ENCODE results near the gene BCAS4.
"Not testable (repeated sequence)": the region's sequence is repeated elsewhere in the genome, so short reads cannot be mapped to it uniquely, and the experiment has no call there.

BCAS4 gene

GRCh38 chr20:50788045-50788991 is 6.5 kb upstream of the BCAS4 start:
- WGBS, 2 experiments (ENCODE audit: insufficient coverage in 2 of 2) = 81 to 87% methylated on average over 11 to 15 of the region's 18 CpGs
- no peaks in the 10 kb centered on the region for H3K36me3 ChIP-seq (ENCODE audit: control insufficient read depth, insufficient read depth, low read length)
- no peak overlapping the region for H3K4me3 ChIP-seq (ENCODE audit: extremely low read depth, insufficient read depth, low read length, poor library complexity, severe bottlenecking)
- peaks cover 13% of the 10 kb centered on the region for H3K4me1 ChIP-seq (ENCODE audit: control insufficient read depth, insufficient read depth, low read length, poor library complexity, severe bottlenecking)
- no peaks in the 10 kb centered on the region for H3K9me3 ChIP-seq (ENCODE audit: control insufficient read depth, low read length)
- no peak overlapping the region for H3K27ac ChIP-seq (ENCODE audit: low read depth, low read length, severe bottlenecking)

GRCh38 chr20:50789968-50790650 is 4.8 kb upstream of the BCAS4 start:
- Histone ChIP-seq H3K4me1 (ENCODE audit: control insufficient read depth, insufficient read depth, low read length, poor library complexity, severe bottlenecking) (peaks cover 22% of the 10 kb centered on the region), H3K9me3 (ENCODE audit: control insufficient read depth, low read length) (no peaks in the 10 kb centered on the region), H3K36me3 (ENCODE audit: control insufficient read depth, insufficient read depth, low read length) (no peaks in the 10 kb centered on the region), H3K4me3 (ENCODE audit: extremely low read depth, insufficient read depth, low read length, poor library complexity, severe bottlenecking) (no peak overlapping the region), H3K27ac (ENCODE audit: low read depth, low read length, severe bottlenecking) (peak overlapping the region; percentile 83)
- 81 to 84% methylated on average over 8 to 11 of the region's 11 CpGs for WGBS, 2 experiments (ENCODE audit: insufficient coverage in 2 of 2)

DNA sequence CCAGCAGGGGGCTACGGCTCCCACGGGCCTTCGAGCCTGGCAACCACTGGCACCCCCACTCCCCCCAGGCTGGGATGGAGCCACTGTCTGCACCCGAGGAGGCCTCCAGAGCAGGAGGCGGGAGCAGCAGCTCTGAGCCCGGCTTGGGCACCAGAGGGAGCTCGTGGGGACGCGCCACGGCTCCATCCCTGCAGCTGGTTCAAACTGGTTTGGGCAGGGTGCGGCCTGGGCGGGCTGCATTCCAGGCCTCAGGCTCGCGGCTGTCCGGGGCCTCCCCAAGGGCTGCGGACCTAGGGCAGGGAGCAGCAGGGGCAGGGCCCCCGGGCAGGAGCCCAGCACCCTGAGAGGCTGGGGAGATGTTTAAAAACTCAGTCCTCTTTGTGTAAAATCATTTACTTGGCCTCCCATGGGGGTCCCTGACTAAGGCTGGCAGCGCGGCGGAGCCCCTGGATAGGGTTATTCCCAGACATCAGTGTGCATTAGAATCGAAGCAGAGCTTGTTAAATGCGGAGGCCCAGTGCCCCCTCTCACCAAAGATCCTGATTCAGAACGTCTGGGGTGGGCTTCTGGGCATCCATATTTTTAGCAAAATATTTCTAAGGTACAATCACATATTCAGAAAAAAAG is 4.1 kb upstream of the BCAS4 start:
- H3K36me3 ChIP-seq (ENCODE audit: control insufficient read depth, insufficient read depth, low read length) = no peaks in the 10 kb centered on the region
- H3K4me3 ChIP-seq (ENCODE audit: extremely low read depth, insufficient read depth, low read length, poor library complexity, severe bottlenecking) = no peak overlapping the region
- no peaks in the 10 kb centered on the region for H3K9me3 ChIP-seq (ENCODE audit: control insufficient read depth, low read length)
- peak overlapping the region; percentile 83 for H3K27ac ChIP-seq (ENCODE audit: low read depth, low read length, severe bottlenecking)
- H3K4me1 ChIP-seq (ENCODE audit: control insufficient read depth, insufficient read depth, low read length, poor library complexity, severe bottlenecking) = peaks cover 22% of the 10 kb centered on the region
- WGBS, 2 experiments (ENCODE audit: insufficient coverage in 2 of 2) = 16 to 24% methylated on average over 13 to 20 of the region's 23 CpGs

DNA sequence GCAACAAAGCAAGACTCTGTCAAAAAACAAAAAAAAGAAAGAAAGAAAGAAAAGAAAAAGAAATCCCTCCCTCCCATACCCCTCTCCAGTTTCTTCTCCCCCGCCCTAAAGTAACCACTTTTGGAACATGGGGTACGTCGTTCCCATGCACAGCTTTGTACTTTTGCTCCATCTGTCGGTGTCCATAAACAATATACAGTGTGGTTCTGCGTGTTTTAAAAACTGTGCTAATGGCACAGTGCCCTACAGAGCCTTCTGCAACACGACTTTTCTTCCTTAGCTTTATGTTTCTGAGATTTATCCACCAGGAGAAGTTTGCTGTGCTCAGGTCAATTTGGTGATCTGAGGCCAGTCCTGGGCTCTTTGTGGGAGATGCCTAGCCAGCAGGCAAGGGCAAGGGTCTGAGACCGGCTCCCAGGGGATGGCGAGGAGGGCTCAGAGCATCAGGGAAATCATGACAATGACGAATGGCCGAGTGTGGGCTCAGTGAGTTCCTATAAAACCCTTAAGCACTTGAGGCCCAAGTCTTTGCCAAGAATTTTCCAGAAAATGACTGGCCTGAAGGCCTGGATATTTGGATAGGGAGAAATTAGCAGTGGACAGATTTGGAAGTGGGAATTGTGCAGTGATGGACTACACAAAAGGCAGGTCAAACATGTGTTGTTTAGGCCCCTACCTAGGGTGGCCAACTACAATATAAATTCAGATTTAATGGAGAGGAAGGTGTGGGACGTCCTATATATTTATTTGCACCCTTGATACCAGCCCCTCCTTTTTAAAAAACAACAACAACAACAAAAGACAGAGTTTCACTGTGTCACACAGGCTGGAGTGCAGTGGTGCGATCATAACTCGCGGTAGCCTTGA is 1.9 kb upstream of the BCAS4 start:
- H3K36me3 ChIP-seq (ENCODE audit: control insufficient read depth, insufficient read depth, low read length) = peaks cover 2% of the 10 kb centered on the region
- peaks cover 21% of the 10 kb centered on the region for H3K4me1 ChIP-seq (ENCODE audit: control insufficient read depth, insufficient read depth, low read length, poor library complexity, severe bottlenecking)
- no peak overlapping the region for H3K4me3 ChIP-seq (ENCODE audit: extremely low read depth, insufficient read depth, low read length, poor library complexity, severe bottlenecking)
- 89% methylated on average over 11 to 12 of the region's 14 CpGs for WGBS, 2 experiments (ENCODE audit: insufficient coverage in 2 of 2)
- H3K27ac ChIP-seq (ENCODE audit: low read depth, low read length, severe bottlenecking) = no peak overlapping the region
- H3K9me3 ChIP-seq (ENCODE audit: control insufficient read depth, low read length) = no peaks in the 10 kb centered on the region

DNA sequence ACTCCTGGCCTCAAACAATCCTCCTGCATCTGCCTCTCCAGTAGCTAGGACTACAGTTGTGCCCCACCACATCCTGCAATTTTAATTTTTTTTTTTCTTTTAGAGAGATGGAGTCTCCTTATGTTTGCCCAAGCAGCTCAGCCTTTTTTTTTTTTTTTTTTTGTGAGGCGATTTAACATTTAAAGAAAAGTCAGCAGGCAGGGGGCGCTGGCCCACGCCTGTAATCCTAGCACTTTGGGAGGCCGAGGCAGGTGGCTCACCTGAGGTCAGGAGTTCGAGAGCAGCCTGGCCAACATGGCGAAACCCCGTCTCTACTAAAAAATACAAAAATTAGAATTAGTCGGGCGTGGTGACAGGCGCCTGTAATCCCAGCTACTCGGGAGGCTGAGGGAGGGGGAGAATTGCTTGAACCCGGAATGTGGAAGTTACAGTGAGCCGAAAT is 1.3 kb upstream of the BCAS4 start:
- not testable (repeated sequence) for H3K36me3 ChIP-seq (ENCODE audit: control insufficient read depth, insufficient read depth, low read length); H3K4me3 ChIP-seq (ENCODE audit: extremely low read depth, insufficient read depth, low read length, poor library complexity, severe bottlenecking); H3K27ac ChIP-seq (ENCODE audit: low read depth, low read length, severe bottlenecking); H3K9me3 ChIP-seq (ENCODE audit: control insufficient read depth, low read length)
- H3K4me1 ChIP-seq (ENCODE audit: control insufficient read depth, insufficient read depth, low read length, poor library complexity, severe bottlenecking) = peaks cover 15% of the 10 kb centered on the region
- WGBS, 2 experiments (ENCODE audit: insufficient coverage in 2 of 2) = 54 to 93% methylated on average over 4 to 5 of the region's 13 CpGs

DNA sequence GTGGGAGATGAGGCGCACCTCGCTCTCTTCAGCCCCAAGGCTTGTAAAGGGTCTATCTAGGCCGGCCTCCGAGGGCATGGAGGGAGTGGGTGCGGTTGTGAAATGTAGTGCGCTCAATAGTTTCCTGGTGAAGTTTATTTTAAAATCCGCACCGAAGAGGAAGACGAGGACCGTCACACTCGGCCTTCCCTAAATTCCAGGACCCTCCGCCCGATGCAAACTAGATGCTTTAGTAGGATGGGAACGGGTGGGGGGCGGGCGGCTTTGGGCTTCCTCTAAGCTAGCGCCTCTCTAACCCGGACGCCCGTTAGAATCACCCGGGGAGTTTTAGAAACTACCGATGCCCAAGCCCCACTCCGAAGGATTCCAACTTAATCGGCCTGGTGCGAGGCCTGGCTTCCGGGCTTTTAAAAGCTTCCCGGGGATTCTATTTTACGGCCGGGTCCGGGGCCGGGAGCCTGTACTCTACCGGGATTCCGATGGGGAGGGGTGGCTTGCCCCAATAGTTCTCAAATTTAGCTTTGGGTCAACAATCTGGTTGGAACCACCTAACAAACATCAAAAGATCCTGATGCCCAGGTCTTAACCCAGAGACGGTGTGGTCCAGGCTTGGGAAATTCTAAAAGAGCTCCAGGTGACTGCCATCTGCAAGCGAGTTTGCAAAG is 548 bp upstream of the BCAS4 start:
- H3K36me3 ChIP-seq (ENCODE audit: control insufficient read depth, insufficient read depth, low read length) = peaks cover 2% of the 10 kb centered on the region
- H3K9me3 ChIP-seq (ENCODE audit: control insufficient read depth, low read length) = no peaks in the 10 kb centered on the region
- H3K4me3 ChIP-seq (ENCODE audit: extremely low read depth, insufficient read depth, low read length, poor library complexity, severe bottlenecking) = peak overlapping the region; percentile 84
- H3K4me1 ChIP-seq (ENCODE audit: control insufficient read depth, insufficient read depth, low read length, poor library complexity, severe bottlenecking) = peaks cover 12% of the 10 kb centered on the region
- H3K27ac ChIP-seq (ENCODE audit: low read depth, low read length, severe bottlenecking) = no peak overlapping the region
- WGBS, 2 experiments (ENCODE audit: insufficient coverage in 2 of 2) = 10 to 23% methylated on average over 23 to 24 of the region's 35 CpGs

DNA sequence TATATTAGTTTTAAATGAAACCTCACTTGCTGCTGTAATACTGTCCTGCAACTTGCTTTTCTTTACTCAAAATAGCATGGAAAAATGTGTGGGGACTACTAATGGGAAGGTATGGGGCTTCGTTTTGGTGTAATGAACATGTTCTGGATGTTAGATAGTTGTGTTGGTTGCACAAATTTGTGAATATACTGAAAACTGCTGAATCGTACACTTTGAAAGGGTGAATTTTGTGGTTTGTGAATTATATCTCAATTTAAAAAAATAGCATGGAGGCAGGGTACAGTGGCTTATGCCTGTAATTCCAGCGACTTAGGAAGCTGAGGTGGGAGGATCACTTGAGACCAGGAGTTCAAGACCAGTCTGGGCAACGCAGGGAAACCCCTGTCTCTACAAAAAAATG is 2.3 kb downstream of the BCAS4 start:
- Histone ChIP-seq H3K4me1 (ENCODE audit: control insufficient read depth, insufficient read depth, low read length, poor library complexity, severe bottlenecking) (peaks cover 9% of the 10 kb centered on the region), H3K9me3 (ENCODE audit: control insufficient read depth, low read length) (no peaks in the 10 kb centered on the region), H3K36me3 (ENCODE audit: control insufficient read depth, insufficient read depth, low read length) (peaks cover 2% of the 10 kb centered on the region), H3K27ac (ENCODE audit: low read depth, low read length, severe bottlenecking) (no peak overlapping the region), H3K4me3 (ENCODE audit: extremely low read depth, insufficient read depth, low read length, poor library complexity, severe bottlenecking) (no peak overlapping the region)
- WGBS, 2 experiments (ENCODE audit: insufficient coverage in 2 of 2) = 90 to 96% methylated on average over 3 of the region's 4 CpGs

DNA sequence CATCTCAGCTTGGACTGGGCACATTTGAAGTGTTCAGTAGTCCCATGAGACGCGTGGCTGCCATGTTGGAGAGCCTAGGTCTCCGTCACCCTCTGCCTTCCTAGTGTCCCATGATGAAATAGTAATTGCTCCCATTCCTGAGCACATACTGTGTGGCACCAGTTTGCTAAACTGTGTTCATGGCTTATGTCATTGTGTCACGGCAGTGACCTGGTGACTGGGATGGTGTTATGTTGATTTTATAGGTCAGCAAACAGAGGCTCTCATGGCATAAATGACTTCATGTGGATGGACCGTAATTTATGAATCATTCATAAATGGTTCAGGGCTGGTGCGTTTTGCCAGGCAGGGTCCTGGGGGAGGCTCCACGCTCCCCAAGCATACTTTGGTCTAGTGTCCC is 3.8 kb downstream of the BCAS4 start:
- WGBS, 2 experiments (ENCODE audit: insufficient coverage in 2 of 2) = 95 to 97% methylated on average over 7 of the region's 7 CpGs
- Histone ChIP-seq H3K36me3 (ENCODE audit: control insufficient read depth, insufficient read depth, low read length) (peaks cover 2% of the 10 kb centered on the region), H3K27ac (ENCODE audit: low read depth, low read length, severe bottlenecking) (no peak overlapping the region), H3K4me3 (ENCODE audit: extremely low read depth, insufficient read depth, low read length, poor library complexity, severe bottlenecking) (no peak overlapping the region), H3K4me1 (ENCODE audit: control insufficient read depth, insufficient read depth, low read length, poor library complexity, severe bottlenecking) (peaks cover 9% of the 10 kb centered on the region), H3K9me3 (ENCODE audit: control insufficient read depth, low read length) (no peaks in the 10 kb centered on the region)

GRCh38 chr20:50799176-50799889 is 4.5 kb downstream of the BCAS4 start:
- H3K4me3 ChIP-seq (ENCODE audit: extremely low read depth, insufficient read depth, low read length, poor library complexity, severe bottlenecking) = no peak overlapping the region

More at GRCh38 chr20:50799176-50799889, 4.5 kb downstream of the BCAS4 start:
- H3K9me3 ChIP-seq (ENCODE audit: control insufficient read depth, low read length) = no peaks in the 10 kb centered on the region
- peaks cover 2% of the 10 kb centered on the region for H3K36me3 ChIP-seq (ENCODE audit: control insufficient read depth, insufficient read depth, low read length)
- 91 to 94% methylated on average over 11 to 12 of the region's 13 CpGs for WGBS, 2 experiments (ENCODE audit: insufficient coverage in 2 of 2)
- no peak overlapping the region for H3K27ac ChIP-seq (ENCODE audit: low read depth, low read length, severe bottlenecking)
- H3K4me1 ChIP-seq (ENCODE audit: control insufficient read depth, insufficient read depth, low read length, poor library complexity, severe bottlenecking) = peaks cover 3% of the 10 kb centered on the region

Measured in mesodermal cell (in vitro differentiated cells).